ENCODE data around the gene ZSCAN10. TPM values are rescaled to one million over a fixed set of nuclear protein-coding genes. Genes with fewer than 3 reads are reported as not detected.
"Not testable (repeated sequence)": the region's sequence is repeated elsewhere in the genome, so short reads cannot be mapped to it uniquely, and the experiment has no call there.

The ZSCAN10 gene
- total RNA-seq, 1 experiment from 2014 or later, result not detected

GRCh38 chr16:3056336-3057180 is 42.5 kb downstream of the ZSCAN10 start:
- intact Hi-C loops (cut with micrococcal nuclease; ENCODE audit: unreplicated experiment), result no loop called here
- no peak for TF ChIP-seq CTCF (IDR thresholded peaks at IDR 0.05; ENCODE audit: insufficient read depth in 1 of 2, low read depth in 1 of 2, low read length in 1 of 2, severe bottlenecking in 1 of 2, unreplicated experiment in 1 of 2)
- Histone ChIP-seq H3K9me3 (no peaks in the 10 kb centered on the region), H3K4me1 (peaks cover 13% of the 10 kb centered on the region), H3K4me3 (ENCODE audit: low read depth, low read length) (no peak overlapping the region), H3K36me3 (ENCODE audit: control insufficient read depth, insufficient read depth, low read length) (no peaks in the 10 kb centered on the region), H3K27me3 (replicated peaks; ENCODE audit: control insufficient read depth, insufficient read depth, low read length) (no peaks in the 10 kb centered on the region)
- no TSS peak for BruUV-seq (replicated peaks)
- no peaks in the 10 kb centered on the region for H3K27me3 Mint-ChIP-seq (ENCODE audit: insufficient read depth, unreplicated experiment)
- DNase-seq, result no peak
- no peaks in the 10 kb centered on the region for H3K4me1 Mint-ChIP-seq (ENCODE audit: low read depth, unreplicated experiment)
- POLR2A ChIA-PET, result no interaction called here
- no peaks in the 10 kb centered on the region for H3K9me3 Mint-ChIP-seq (ENCODE audit: unreplicated experiment)
- H3K4me3 Mint-ChIP-seq (ENCODE audit: unreplicated experiment), result no peak overlapping the region
- CTCF ChIA-PET, result interaction anchor here (1.1 kb wide), 1 partner anchor 28 kb away, joined by 6 read pairs; no protein-coding TSS in a partner anchor
- H3K27ac Mint-ChIP-seq (ENCODE audit: unreplicated experiment), result no peak overlapping the region
- no peaks in the 10 kb centered on the region for H3K36me3 Mint-ChIP-seq (ENCODE audit: insufficient read depth, unreplicated experiment)

- intact Hi-C loops (cut with micrococcal nuclease; ENCODE audit: unreplicated experiment); H3K4me3 Mint-ChIP-seq (ENCODE audit: unreplicated experiment); H3K27ac Mint-ChIP-seq (ENCODE audit: unreplicated experiment); H3K36me3 Mint-ChIP-seq (ENCODE audit: insufficient read depth, unreplicated experiment); H3K9me3 Mint-ChIP-seq (ENCODE audit: unreplicated experiment); H3K36me3 ChIP-seq (ENCODE audit: control insufficient read depth, insufficient read depth, low read length); H3K27me3 Mint-ChIP-seq (ENCODE audit: insufficient read depth, unreplicated experiment); DNase-seq; BruUV-seq (replicated peaks); H3K27me3 ChIP-seq (replicated peaks; ENCODE audit: control insufficient read depth, insufficient read depth, low read length); H3K4me3 ChIP-seq (ENCODE audit: low read depth, low read length); POLR2A ChIA-PET; H3K4me1 Mint-ChIP-seq (ENCODE audit: low read depth, unreplicated experiment); H3K9me3 ChIP-seq: not testable (repeated sequence)
- peaks cover 13% of the 10 kb centered on the region for H3K4me1 ChIP-seq
- CTCF ChIA-PET, result interaction anchor here (1.1 kb wide), 1 partner anchor 28 kb away, joined by 6 read pairs; no protein-coding TSS in a partner anchor
These were observed 43.4 kb downstream of the ZSCAN10 start for GRCh38 chr16:3055734-3056115.

GRCh38 chr16:3054965-3055733 is 43.9 kb downstream of the ZSCAN10 start:
- Histone ChIP-seq H3K36me3 (ENCODE audit: control insufficient read depth, insufficient read depth, low read length) (no peaks in the 10 kb centered on the region), H3K27me3 (replicated peaks; ENCODE audit: control insufficient read depth, insufficient read depth, low read length) (no peaks in the 10 kb centered on the region), H3K4me3 (ENCODE audit: low read depth, low read length) (no peak overlapping the region), H3K4me1 (peaks cover 7% of the 10 kb centered on the region), H3K9me3 (no peaks in the 10 kb centered on the region)
- intact Hi-C loops (cut with micrococcal nuclease; ENCODE audit: unreplicated experiment), result no loop called here
- H3K4me1 Mint-ChIP-seq (ENCODE audit: low read depth, unreplicated experiment), result no peaks in the 10 kb centered on the region
- no TSS peak for BruUV-seq (replicated peaks)
- no peak for TF ChIP-seq CTCF (IDR thresholded peaks at IDR 0.05; ENCODE audit: insufficient read depth in 1 of 2, low read depth in 1 of 2, low read length in 1 of 2, severe bottlenecking in 1 of 2, unreplicated experiment in 1 of 2)
- H3K4me3 Mint-ChIP-seq (ENCODE audit: unreplicated experiment), result no peak overlapping the region
- ChIA-PET CTCF (interaction anchor here (1.1 kb wide), 1 partner anchor 27 kb away, joined by 6 read pairs; no protein-coding TSS in a partner anchor), POLR2A (no interaction called here)
- no peak overlapping the region for H3K27ac Mint-ChIP-seq (ENCODE audit: unreplicated experiment)
- H3K9me3 Mint-ChIP-seq (ENCODE audit: unreplicated experiment), result no peaks in the 10 kb centered on the region
- H3K27me3 Mint-ChIP-seq (ENCODE audit: insufficient read depth, unreplicated experiment), result no peaks in the 10 kb centered on the region
- H3K36me3 Mint-ChIP-seq (ENCODE audit: insufficient read depth, unreplicated experiment), result no peaks in the 10 kb centered on the region
- DNase-seq, result no peak

GRCh38 chr16:3053330-3053710 is 45.8 kb downstream of the ZSCAN10 start:
- H3K9me3 Mint-ChIP-seq (ENCODE audit: unreplicated experiment); H3K4me3 ChIP-seq (ENCODE audit: low read depth, low read length); H3K9me3 ChIP-seq; H3K4me3 Mint-ChIP-seq (ENCODE audit: unreplicated experiment); H3K36me3 Mint-ChIP-seq (ENCODE audit: insufficient read depth, unreplicated experiment); H3K27me3 ChIP-seq (replicated peaks; ENCODE audit: control insufficient read depth, insufficient read depth, low read length); BruUV-seq (replicated peaks); H3K36me3 ChIP-seq (ENCODE audit: control insufficient read depth, insufficient read depth, low read length); CTCF ChIA-PET; H3K27me3 Mint-ChIP-seq (ENCODE audit: insufficient read depth, unreplicated experiment); H3K4me1 Mint-ChIP-seq (ENCODE audit: low read depth, unreplicated experiment); H3K27ac Mint-ChIP-seq (ENCODE audit: unreplicated experiment); POLR2A ChIA-PET; DNase-seq; intact Hi-C loops (cut with micrococcal nuclease; ENCODE audit: unreplicated experiment); H3K4me1 ChIP-seq: not testable (repeated sequence)

GRCh38 chr16:3052571-3053329 is 46.3 kb downstream of the ZSCAN10 start:
- H3K4me1 Mint-ChIP-seq (ENCODE audit: low read depth, unreplicated experiment); H3K9me3 Mint-ChIP-seq (ENCODE audit: unreplicated experiment); H3K27me3 Mint-ChIP-seq (ENCODE audit: insufficient read depth, unreplicated experiment); H3K4me1 ChIP-seq; H3K9me3 ChIP-seq; DNase-seq; H3K27me3 ChIP-seq (replicated peaks; ENCODE audit: control insufficient read depth, insufficient read depth, low read length); H3K36me3 Mint-ChIP-seq (ENCODE audit: insufficient read depth, unreplicated experiment); H3K36me3 ChIP-seq (ENCODE audit: control insufficient read depth, insufficient read depth, low read length); H3K4me3 ChIP-seq (ENCODE audit: low read depth, low read length); BruUV-seq (replicated peaks); POLR2A ChIA-PET; intact Hi-C loops (cut with micrococcal nuclease; ENCODE audit: unreplicated experiment); H3K4me3 Mint-ChIP-seq (ENCODE audit: unreplicated experiment); CTCF ChIA-PET; H3K27ac Mint-ChIP-seq (ENCODE audit: unreplicated experiment): not testable (repeated sequence)
